Neuronal stem cell (in vitro differentiated cells): ENCODE data around the gene TMA7.

Experiments
- DNase-seq: peaks from one replicate; pipeline ENCODE4 v3.0.0-alpha.2; 2013; ENCODE audit warnings: low spot score
- H2AFZ ChIP-seq: one replicate; pipeline ENCODE4 v1.6.1; 2013; ENCODE audit warnings: mild to moderate bottlenecking, low read length, inconsistent platforms
- H2AK5ac ChIP-seq: 2 replicates; pipeline ENCODE4 v1.6.1; 2013; ENCODE audit warnings: low read depth, mild to moderate bottlenecking, inconsistent platforms, low read length, moderate library complexity, mixed read lengths
- H2BK120ac ChIP-seq: 2 replicates; pipeline ENCODE4 v1.6.1; 2013; ENCODE audit warnings: low read depth, mild to moderate bottlenecking, inconsistent platforms, low read length, moderate library complexity, mixed read lengths
- H2BK12ac ChIP-seq: one replicate; pipeline ENCODE4 v1.6.1; 2013; ENCODE audit warnings: low read length, inconsistent platforms
- H2BK15ac ChIP-seq: 2 replicates; pipeline ENCODE4 v1.6.1; 2013; ENCODE audit warnings: mild to moderate bottlenecking, low read length, inconsistent platforms, mixed read lengths
- H2BK5ac ChIP-seq: one replicate; pipeline ENCODE4 v1.6.1; 2013; ENCODE audit warnings: inconsistent platforms, mild to moderate bottlenecking, low read length, moderate library complexity
- H3K14ac ChIP-seq: one replicate; pipeline ENCODE4 v1.6.1; 2013; ENCODE audit warnings: low read length, inconsistent platforms
- H3K18ac ChIP-seq: 2 replicates; pipeline ENCODE4 v1.6.1; 2013; ENCODE audit warnings: low read length, inconsistent platforms
- H3K23ac ChIP-seq: 2 replicates; pipeline ENCODE4 v1.6.1; 2013; ENCODE audit warnings: low read depth, mild to moderate bottlenecking, mixed read lengths, low read length, inconsistent platforms; ENCODE audit not compliant: poor library complexity
- H3K27ac ChIP-seq: replicated peaks from 3 replicates; pipeline ENCODE4 v1.5.1; 2013; ENCODE audit warnings: low read length, inconsistent platforms
- H3K27me3 ChIP-seq, 3 experiments: 2 replicates each; pipeline ENCODE4 v1.6.1; 2013; ENCODE audit warnings: low read length in 3 of 3, mild to moderate bottlenecking in 2 of 3, inconsistent platforms in 1 of 3, low read depth in 1 of 3, mixed read lengths in 1 of 3, moderate library complexity in 1 of 3; ENCODE audit not compliant: control insufficient read depth in 3 of 3, insufficient read depth in 3 of 3
- H3K36me3 ChIP-seq, 2 donors: replicated peaks in 1 of 2; 2 replicates each; pipeline ENCODE4 v1.6.1; 2013; ENCODE audit warnings: low read length in 2 of 2; ENCODE audit not compliant: control insufficient read depth in 2 of 2, insufficient read depth in 2 of 2
- H3K4ac ChIP-seq: 2 replicates; pipeline ENCODE4 v1.6.1; 2013; ENCODE audit warnings: inconsistent platforms, mild to moderate bottlenecking, low read length, moderate library complexity
- H3K4me1 ChIP-seq, 2 donors: 1 replicate in 1 of 2; 2 replicates in 1 of 2; pipeline ENCODE4 v1.6.1; 2013; ENCODE audit warnings: low read length in 2 of 2, low read depth in 1 of 2; ENCODE audit not compliant: control insufficient read depth in 2 of 2, insufficient read depth in 1 of 2
- H3K4me2 ChIP-seq: one replicate; pipeline ENCODE4 v1.6.1; 2013; ENCODE audit warnings: mild to moderate bottlenecking, low read length, inconsistent platforms; ENCODE audit not compliant: insufficient read depth, poor library complexity, severe bottlenecking
- H3K4me3 ChIP-seq, 2 donors: 2 replicates each; pipeline ENCODE4 v1.5.1; 2013; ENCODE audit warnings: low read length in 2 of 2, mild to moderate bottlenecking in 2 of 2, inconsistent platforms in 1 of 2, moderate library complexity in 1 of 2
- H3K79me1 ChIP-seq: one replicate; pipeline ENCODE4 v1.6.1; 2013; ENCODE audit warnings: low read depth, mild to moderate bottlenecking, inconsistent platforms, low read length, moderate library complexity
- H3K9ac ChIP-seq: one replicate; pipeline ENCODE4 v1.6.1; 2013; ENCODE audit warnings: mild to moderate bottlenecking, low read depth, low read length, inconsistent platforms; ENCODE audit not compliant: poor library complexity
- H3K9me3 ChIP-seq, 2 donors: replicated peaks in 1 of 2; 2 replicates each; pipeline versions ENCODE3 to v1.6.1; 2013; ENCODE audit warnings: low read length in 2 of 2, mild to moderate bottlenecking in 2 of 2, inconsistent platforms in 1 of 2, low read depth in 1 of 2, mixed read lengths in 1 of 2, moderate library complexity in 1 of 2; ENCODE audit not compliant: control insufficient read depth in 2 of 2, insufficient read depth in 1 of 2
- H4K8ac ChIP-seq: one replicate; pipeline ENCODE4 v1.6.1; 2013; ENCODE audit warnings: low read depth, mild to moderate bottlenecking, inconsistent platforms, low read length, moderate library complexity
- H4K91ac ChIP-seq: one replicate; pipeline ENCODE4 v1.6.1; 2013; ENCODE audit warnings: low read length, low read depth, mild to moderate bottlenecking, inconsistent platforms; ENCODE audit not compliant: poor library complexity
- WGBS, 2 donors: extraction: QIAGEN DNeasy Blood & Tissue Kit; methylation state at CpG; one replicate each; pipeline ENCODE4 v1.1.7; 2013; ENCODE audit warnings: missing lambda C conversion rate in 2 of 2, mixed read lengths in 1 of 2; ENCODE audit not compliant: insufficient read length in 2 of 2, insufficient replicate concordance in 1 of 2; ENCODE audit errors: extremely low coverage in 2 of 2; 5-methylcytosine and 5-hydroxymethylcytosine counted together

Gene TMA7

GRCh38 chr3:48431224-48432029 lies 8.6 kb upstream of the TMA7 start:
- H3K4me1 ChIP-seq = peaks cover 20 to 38% of the 10 kb centered on the region in 2 donors
- no peak overlapping the region for H3K18ac ChIP-seq
- H2BK12ac ChIP-seq = no peak overlapping the region
- no peak overlapping the region for H2BK15ac ChIP-seq
- H3K9ac ChIP-seq = no peak overlapping the region
- H2AK5ac ChIP-seq = peak overlapping the region; percentile 5
- H3K4me2 ChIP-seq = no peak overlapping the region
- H4K91ac ChIP-seq = no peak overlapping the region
- no peak for DNase-seq
- H2AFZ ChIP-seq = no peak overlapping the region
- no peak overlapping the region for H3K23ac ChIP-seq
- H3K36me3 ChIP-seq = peaks cover 16 to 50% of the 10 kb centered on the region in 2 donors
- H3K27me3 ChIP-seq = no peaks in the 10 kb centered on the region
- no peak overlapping the region for H2BK120ac ChIP-seq
- H3K14ac ChIP-seq = no peak overlapping the region
- no peak overlapping the region for H3K27ac ChIP-seq
- no peaks in the 10 kb centered on the region for H3K9me3 ChIP-seq
- H3K4me3 ChIP-seq = no peak overlapping the region
- no peak overlapping the region for H3K4ac ChIP-seq
- H4K8ac ChIP-seq = no peak overlapping the region
- H2BK5ac ChIP-seq = no peak overlapping the region
- H3K79me1 ChIP-seq = peaks cover 14% of the 10 kb centered on the region
- no CpG with 5 or more reads among the region's 8 CpGs for WGBS, 2 donors

GRCh38 chr3:48432411-48433371 lies 7.4 kb upstream of the TMA7 start:
- peak overlapping the region; percentile 75 for H3K27ac ChIP-seq

GRCh38 chr3:48433472-48434118 lies 6.5 kb upstream of the TMA7 start:
- DNase-seq = no peak
- no peak overlapping the region for H4K8ac ChIP-seq
- H2AK5ac ChIP-seq = no peak overlapping the region
- no peak overlapping the region for H2BK120ac ChIP-seq
- H3K18ac ChIP-seq = peak overlapping the region; percentile 25
- peak overlapping the region; percentile 75 for H3K27ac ChIP-seq
- no peaks in the 10 kb centered on the region for H3K9me3 ChIP-seq
- no peak overlapping the region for H2BK15ac ChIP-seq
- H3K4ac ChIP-seq = no peak overlapping the region
- no CpG with 5 or more reads among the region's 12 CpGs for WGBS, 2 donors
- peaks cover 7% of the 10 kb centered on the region for H3K79me1 ChIP-seq
- H2BK5ac ChIP-seq = no peak overlapping the region
- no peak overlapping the region for H3K9ac ChIP-seq
- peaks cover 16 to 38% of the 10 kb centered on the region in 2 donors for H3K36me3 ChIP-seq
- no peak overlapping the region for H3K14ac ChIP-seq
- no peak overlapping the region for H3K4me2 ChIP-seq
- H3K27me3 ChIP-seq = no peaks in the 10 kb centered on the region
- H2AFZ ChIP-seq = no peak overlapping the region
- no peak overlapping the region for H3K23ac ChIP-seq
- H3K4me3 ChIP-seq = no peak overlapping the region
- no peak overlapping the region for H4K91ac ChIP-seq
- no peak overlapping the region for H2BK12ac ChIP-seq
- peaks cover 2 to 24% of the 10 kb centered on the region in 2 donors for H3K4me1 ChIP-seq

More at GRCh38 chr3:48432411-48433371, 7.4 kb upstream of the TMA7 start:
- Histone ChIP-seq H3K23ac (no peak overlapping the region), H3K4me1 (peaks cover 11 to 30% of the 10 kb centered on the region in 2 donors), H3K4me3 (no peak overlapping the region), H4K91ac (peak overlapping the region; percentile 80), H3K79me1 (peaks cover 9% of the 10 kb centered on the region), H3K4ac (no peak overlapping the region), H3K9ac (peak overlapping the region; percentile 57), H2AK5ac (no peak overlapping the region), H3K27me3 (no peaks in the 10 kb centered on the region), H3K36me3 (peaks cover 16 to 40% of the 10 kb centered on the region in 2 donors), H3K18ac (no peak overlapping the region), H2BK120ac (no peak overlapping the region), H3K4me2 (no peak overlapping the region), H3K14ac (no peak overlapping the region), H2AFZ (no peak overlapping the region), H3K9me3 (no peaks in the 10 kb centered on the region), H2BK15ac (no peak overlapping the region), H4K8ac (no peak overlapping the region), H2BK5ac (no peak overlapping the region), H2BK12ac (no peak overlapping the region)
- WGBS, 2 donors = no CpG with 5 or more reads among the region's 16 CpGs
- no peak for DNase-seq
